Rectal smooth muscle tissue (tissue), 1 donor: ENCODE results near the gene EPHB6.

Source experiments
- H3K27ac ChIP-seq: one replicate; pipeline ENCODE4 v1.7.0; 2013; ENCODE audit warnings: low read depth, low read length, inconsistent platforms
- H3K27me3 ChIP-seq: one replicate; pipeline ENCODE4 v1.7.0; 2013; ENCODE audit warnings: low read length; ENCODE audit not compliant: control insufficient read depth, insufficient read depth
- H3K36me3 ChIP-seq: one replicate; pipeline ENCODE4 v1.7.0; 2013; ENCODE audit warnings: low read length; ENCODE audit not compliant: control insufficient read depth, insufficient read depth
- H3K4me1 ChIP-seq: one replicate; pipeline ENCODE4 v1.7.0; 2013; ENCODE audit warnings: low read length; ENCODE audit not compliant: control insufficient read depth, insufficient read depth
- H3K4me3 ChIP-seq: one replicate; pipeline ENCODE4 v1.7.0; 2013; ENCODE audit warnings: low read length
- H3K9ac ChIP-seq: one replicate; pipeline ENCODE4 v1.7.0; 2013; ENCODE audit warnings: low read length

Gene EPHB6

DNA sequence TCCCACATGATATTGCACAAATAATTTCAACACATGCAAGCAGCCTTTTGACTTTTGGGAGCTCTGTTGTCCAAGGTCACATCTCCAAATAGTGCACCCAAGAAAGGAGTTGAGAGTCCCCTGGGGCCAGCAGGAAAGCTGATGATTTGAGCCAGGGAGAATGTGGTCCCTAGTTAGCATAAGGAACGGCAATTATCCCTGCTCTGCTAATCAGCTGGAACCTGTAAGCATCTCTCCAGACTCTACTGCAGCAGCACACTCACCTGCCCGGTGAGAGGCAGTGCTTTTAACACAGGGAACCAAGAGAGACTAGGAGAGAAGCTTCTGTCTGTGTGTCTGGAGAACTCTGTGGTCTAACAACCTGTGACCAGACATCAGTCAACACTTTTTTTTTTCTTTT, 61.6 kb downstream of the EPHB6 start:
- H3K4me1 ChIP-seq, result no peaks in the 10 kb centered on the region
- H3K4me3 ChIP-seq, result no peak overlapping the region
- H3K27ac ChIP-seq, result no peak overlapping the region
- no peaks in the 10 kb centered on the region for H3K36me3 ChIP-seq
- H3K27me3 ChIP-seq, result no peaks in the 10 kb centered on the region
- H3K9ac ChIP-seq, result no peak overlapping the region

DNA sequence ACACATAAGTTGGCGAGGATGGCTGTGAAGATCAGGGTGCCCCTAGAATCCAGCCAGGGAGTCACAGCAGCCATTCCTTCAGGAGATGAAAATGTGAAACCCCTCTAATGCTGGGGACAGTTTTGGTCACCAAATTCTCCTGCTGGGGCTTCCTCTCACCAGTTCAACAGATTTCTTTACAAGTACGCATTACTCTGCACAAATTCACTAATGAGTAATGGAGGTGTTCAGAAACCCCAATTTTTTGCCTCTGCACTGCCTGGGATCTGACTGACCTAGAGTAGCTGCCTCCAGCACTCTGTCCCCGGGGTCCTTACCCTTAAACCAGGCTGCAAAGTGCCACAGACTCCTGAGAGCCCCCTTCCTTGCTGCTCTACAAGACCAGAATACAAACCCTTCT, 62.6 kb downstream of the EPHB6 start:
- Histone ChIP-seq H3K9ac (no peak overlapping the region), H3K27ac (no peak overlapping the region), H3K4me1 (no peaks in the 10 kb centered on the region), H3K36me3 (no peaks in the 10 kb centered on the region), H3K4me3 (no peak overlapping the region), H3K27me3 (no peaks in the 10 kb centered on the region)

DNA sequence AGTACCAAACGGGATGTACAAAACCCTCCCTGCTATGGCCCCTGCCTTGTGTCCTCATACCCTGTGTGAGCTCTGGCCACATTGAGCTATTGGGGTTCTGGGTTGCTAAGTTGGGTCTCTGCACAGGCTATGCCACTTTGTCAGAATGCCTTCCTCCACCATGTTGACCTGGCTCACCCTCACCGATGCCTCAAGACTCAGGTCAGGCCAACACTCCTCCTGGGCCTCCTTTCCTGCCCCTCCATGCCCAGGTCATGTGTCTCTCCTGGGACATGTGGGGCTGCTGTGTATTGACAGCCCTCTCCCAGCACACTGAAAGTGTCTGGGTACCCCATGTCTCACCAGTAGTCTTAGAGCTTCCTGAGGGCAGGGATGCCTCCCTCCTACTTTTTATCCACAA, 64.0 kb downstream of the EPHB6 start:
- H3K4me3 ChIP-seq, result no peak overlapping the region
- H3K27ac ChIP-seq, result no peak overlapping the region
- no peak overlapping the region for H3K9ac ChIP-seq
- no peaks in the 10 kb centered on the region for H3K27me3 ChIP-seq
- H3K36me3 ChIP-seq, result no peaks in the 10 kb centered on the region
- no peaks in the 10 kb centered on the region for H3K4me1 ChIP-seq

DNA sequence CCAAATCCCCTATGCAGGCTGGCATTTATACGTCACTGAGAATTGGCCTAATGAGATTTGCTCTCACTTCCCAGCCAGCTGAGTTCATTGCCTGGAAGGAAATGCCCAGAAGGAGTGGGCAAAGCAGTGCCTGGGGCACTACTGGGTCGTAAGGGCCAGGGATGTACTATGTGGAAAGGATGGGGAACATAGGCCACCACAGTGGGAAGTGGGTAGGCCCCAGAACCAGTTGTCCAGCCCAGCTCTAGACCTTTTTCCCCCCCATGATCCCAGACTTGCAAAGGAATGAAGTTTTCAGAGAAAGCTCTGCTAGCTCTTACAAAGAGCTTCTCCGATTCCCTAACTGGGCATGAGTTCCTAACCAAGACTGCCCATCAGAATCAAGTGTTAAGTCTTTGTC, 64.8 kb downstream of the EPHB6 start:
- Histone ChIP-seq H3K27ac (no peak overlapping the region), H3K4me3 (no peak overlapping the region), H3K27me3 (no peaks in the 10 kb centered on the region), H3K4me1 (no peaks in the 10 kb centered on the region), H3K9ac (no peak overlapping the region), H3K36me3 (no peaks in the 10 kb centered on the region)
